HG03045 (cell line): ENCODE data around the gene SORBS1.

Source experiments
- ATAC-seq: cut with Tn5 transposase; IDR thresholded peaks from one replicate; pipeline ENCODE4 v1.9.1; 2021; ENCODE audit warnings: mild to moderate bottlenecking, moderate library complexity; ENCODE audit not compliant: unreplicated experiment

SORBS1 gene

DNA sequence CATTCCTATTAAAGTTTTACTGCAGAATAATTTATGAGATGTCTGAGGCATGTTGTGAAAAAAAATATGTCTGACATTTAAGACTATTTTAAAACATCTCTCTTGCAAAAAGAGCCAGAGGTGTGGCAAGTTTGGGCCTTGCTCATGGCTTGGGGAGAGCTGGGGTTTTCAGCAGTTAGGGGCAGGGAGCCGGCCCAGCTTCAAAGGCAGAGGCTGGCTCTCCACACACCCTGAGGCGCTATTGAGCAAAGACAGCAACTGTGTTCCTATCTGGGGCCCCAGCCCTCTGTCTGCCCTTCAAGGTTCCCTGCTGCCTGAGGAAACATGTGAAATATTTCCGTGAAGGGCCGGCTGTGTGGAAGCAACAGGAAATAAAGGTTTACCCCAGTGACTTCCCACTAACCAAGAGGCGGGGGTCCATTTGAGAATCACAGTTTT, 94.0 kb downstream of the SORBS1 start:
- no peak for ATAC-seq

DNA sequence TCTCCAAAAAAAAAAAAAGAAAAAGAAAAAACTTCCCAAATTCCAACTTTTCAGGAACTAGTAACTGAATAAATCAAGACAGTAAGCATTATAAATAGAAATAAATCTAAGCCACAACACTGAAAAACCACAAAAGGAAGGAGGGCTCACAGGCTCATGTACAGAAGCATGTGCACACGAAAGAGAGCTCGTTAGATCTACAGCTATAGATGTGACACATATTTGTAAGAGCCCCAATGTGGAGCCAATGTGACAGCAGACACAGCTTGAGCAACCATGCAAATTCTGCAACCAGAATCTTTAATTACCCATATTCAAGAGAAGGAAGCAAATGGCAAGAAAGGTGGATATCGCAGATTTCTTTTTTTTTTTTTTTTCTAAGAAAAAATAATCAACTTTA, 94.7 kb downstream of the SORBS1 start:
- ATAC-seq: no peak

DNA sequence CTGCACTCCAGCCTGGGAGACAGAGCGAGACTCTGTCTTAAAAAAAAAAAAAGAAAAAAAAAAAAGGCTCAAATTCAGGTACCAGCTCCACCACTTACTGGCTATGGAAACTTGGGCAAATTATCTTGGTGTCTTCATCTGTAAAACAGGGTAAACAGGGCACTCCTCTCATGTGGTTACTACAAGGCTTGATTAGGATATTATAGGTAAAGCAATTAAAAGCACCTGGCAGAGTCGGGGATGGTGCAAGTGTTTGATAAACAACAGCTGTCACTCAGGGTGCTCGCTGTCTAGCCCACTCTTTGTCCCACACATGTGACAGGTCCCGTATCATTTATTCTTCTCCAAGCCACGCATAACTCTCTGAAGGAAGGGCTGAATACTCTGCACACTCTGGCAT, 96.9 kb downstream of the SORBS1 start:
- no peak for ATAC-seq

DNA sequence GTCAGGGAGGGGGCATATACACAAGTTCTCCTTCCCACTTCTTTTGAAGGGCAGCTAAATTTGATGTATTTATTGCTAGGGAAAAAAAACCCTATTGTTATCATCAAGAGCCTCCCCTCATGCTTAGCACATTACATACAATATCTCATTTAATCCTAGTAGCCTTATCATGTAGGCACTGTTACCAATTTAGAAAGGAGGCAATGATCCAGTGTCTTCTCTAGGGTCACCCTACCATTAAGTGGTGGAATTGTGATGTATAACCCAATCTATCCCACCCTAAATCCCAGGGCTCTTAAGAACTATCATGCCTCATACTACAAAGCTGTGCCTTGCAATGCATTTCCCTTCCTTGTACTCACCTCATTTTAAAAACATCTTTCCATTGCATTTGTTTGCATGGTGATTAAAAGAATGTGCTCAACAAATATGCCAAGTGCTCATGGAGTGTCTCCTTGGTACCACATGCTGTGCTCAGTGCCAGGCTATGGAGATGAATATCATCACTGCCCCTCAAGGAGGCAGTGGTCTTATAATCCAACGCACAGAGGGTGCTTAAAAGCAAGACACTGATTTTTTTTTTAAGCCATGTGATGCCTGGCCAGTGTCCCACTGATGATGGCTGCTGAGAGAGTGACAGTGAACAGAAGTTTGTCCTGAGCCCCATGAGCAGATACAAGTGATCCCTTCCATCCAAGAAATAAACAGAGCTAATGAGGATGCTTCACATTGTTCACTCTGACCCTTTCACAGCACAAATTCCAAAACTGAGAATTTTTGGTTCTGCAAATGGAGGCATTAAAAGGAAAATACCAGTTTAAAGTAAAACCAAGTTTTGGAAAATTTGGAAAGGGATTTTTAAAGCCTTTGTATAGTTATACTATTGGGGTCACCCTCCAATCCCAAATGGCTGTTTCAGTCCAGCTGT, 98.2 kb downstream of the SORBS1 start:
- ATAC-seq: no peak

DNA sequence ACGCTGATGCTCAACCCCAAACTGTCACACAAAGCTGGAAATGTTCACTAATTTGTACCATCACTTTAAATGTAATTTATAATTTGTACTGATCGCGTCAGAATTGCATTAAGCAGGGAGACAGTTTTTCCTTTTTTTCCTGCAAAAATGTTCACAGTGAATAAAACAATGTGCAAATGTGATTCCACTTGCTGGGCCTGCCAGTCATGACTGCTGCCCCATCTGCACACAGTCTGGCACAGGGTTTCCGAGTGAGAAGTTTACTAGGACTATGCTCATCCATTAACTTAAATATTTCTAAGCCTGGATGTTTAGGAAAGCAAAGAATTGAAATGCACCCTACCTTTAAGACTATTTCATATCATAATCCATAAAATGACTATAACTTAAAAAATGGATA, 99.6 kb downstream of the SORBS1 start:
- no peak for ATAC-seq

DNA sequence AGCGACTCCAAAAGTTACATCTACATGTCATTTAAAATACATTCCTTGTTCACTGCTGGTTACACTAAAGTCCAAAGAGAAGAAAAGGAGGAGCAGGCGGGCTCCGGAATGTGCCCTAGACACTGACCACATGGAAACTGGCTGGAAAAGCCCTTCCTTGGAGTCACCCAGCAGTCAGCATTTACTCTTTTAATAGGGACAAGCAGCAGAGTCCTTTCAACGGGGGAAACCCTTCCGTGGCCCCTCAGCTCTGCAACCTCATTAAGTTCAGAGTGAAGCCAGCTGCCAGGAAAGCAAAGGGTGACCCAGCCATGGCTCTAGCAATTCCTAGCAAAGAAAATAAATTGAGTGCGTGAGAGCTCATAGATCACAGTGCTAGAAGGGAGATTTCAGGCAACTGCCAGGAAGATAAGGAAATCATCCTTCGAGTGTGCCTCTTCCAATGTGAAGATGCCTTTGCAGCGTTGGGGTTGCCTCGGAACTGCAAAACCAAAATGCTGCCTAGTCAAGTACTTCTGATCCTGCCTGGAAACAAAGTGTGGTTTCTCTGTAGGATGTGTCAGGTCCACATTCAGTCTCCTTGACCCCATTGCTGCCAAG, 101.6 kb downstream of the SORBS1 start:
- ATAC-seq: no peak

DNA sequence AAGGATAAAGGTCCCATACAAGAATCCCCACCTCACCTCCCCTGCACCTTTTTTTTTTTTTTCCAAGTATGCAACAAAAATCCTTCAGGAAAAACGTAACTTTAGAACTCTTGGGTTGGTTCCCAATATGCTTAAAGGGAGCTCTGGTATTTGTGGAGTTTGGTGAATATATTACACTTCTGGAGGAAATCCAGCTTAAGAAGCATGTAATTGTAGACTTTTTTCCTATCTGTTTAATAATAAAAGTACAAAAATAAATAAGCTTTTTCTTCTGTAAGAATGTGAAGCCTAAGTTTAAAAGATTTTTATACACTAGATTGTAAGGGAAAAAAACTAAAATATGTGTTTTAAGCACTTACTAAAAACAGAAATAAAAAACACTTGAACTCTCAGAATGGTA, 102.3 kb downstream of the SORBS1 start:
- ATAC-seq: no peak

DNA sequence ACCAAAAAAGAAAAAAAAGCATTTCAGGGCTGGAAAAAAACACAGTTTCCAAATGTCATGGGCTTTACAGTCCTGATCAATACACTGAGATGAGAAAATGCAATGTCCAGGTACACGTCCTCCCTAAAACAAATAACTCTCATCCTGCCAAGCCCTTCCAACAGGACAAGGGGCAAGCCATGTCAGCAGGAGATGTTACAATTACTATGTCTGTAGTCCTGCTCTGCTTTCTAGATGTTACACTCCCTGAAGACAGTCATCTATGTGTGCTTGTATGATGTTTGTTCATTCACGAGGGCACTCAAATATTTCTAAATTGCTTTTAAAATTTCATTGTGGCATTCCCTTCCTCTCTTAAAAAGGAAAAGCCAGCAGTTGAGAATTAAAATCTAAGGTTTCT, 103.2 kb downstream of the SORBS1 start:
- ATAC-seq: no peak

DNA sequence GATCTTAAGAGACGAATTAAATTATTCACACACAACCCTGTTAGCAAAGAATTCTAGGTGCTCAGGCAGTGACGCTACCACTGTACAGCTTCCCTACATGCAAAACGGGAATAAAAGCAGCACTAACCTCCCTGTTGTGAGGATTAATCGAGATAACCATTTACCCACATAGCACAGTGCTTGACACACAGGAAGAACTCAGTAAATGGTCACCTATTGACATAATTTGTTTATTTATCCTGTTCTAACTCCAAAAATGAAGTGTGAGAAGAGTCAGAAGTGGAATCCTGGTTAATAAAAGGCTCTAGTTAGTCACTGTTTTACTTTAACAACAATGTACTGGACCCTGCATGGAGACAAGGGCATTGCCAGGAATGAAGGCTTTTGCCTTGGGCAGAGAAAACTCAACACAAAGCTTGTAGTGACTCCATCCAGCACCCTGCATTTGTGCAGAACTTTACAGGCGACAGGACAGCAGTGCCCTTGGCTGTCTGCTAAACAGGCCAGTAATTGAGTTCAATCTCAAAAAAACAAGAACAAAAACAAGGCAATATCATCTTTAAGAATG, 103.8 kb downstream of the SORBS1 start:
- no peak for ATAC-seq

DNA sequence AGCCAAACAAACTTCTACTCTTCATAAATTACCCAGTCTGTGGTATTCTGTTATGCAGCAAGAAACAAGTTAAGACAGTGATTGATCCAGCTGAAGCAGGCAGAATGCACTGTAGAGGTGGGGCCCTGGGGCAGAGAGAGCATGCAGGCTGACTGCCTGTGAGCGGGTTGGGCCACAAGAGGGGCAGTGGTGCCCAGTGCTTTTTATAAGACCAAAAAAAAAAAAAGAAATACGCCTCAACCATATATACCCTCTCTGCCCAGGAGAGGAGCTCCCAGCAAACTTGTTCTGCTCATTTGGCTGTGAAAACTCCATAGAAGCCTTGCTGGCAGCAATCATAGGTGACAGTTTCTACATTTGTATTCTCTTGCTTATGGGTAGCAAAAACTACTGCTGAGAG, 104.7 kb downstream of the SORBS1 start:
- ATAC-seq: no peak

DNA sequence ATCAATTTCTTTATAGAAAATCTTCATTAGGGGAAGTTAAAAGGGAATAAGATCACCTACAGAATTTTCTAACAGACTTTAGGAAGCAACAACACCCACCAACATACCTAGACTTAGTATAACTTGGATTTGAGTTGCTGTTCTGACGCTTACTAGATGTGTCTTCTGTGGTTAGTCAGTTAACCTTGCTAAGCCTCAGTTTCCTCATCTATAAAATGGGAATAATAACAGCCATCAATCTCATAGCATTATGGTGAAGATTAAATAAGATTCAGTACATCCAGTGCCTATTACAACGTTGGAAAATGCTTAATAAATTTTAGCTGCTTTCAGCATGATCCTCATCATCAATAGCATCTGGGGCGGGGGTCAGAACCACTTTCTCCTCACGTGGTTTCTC, 106.2 kb downstream of the SORBS1 start:
- ATAC-seq: no peak

DNA sequence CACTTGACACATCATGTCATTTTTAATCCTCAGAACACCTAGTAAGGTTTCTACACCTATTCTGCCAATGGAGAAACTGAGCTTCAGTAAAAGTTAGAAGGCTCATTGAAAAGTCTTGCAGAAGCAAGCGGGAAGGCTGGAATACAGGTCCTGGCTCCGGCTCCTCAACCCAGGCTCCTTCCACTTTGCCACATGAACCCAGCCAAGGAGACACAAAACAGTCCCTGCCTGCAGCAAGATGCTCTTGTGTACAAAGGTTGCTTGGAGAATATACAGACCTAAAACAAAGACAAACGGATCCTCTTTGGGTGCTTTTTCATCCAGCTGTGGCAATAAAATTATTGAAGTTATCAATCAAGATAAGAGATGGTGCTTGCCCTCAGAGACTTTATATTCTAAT, 106.8 kb downstream of the SORBS1 start:
- no peak for ATAC-seq

DNA sequence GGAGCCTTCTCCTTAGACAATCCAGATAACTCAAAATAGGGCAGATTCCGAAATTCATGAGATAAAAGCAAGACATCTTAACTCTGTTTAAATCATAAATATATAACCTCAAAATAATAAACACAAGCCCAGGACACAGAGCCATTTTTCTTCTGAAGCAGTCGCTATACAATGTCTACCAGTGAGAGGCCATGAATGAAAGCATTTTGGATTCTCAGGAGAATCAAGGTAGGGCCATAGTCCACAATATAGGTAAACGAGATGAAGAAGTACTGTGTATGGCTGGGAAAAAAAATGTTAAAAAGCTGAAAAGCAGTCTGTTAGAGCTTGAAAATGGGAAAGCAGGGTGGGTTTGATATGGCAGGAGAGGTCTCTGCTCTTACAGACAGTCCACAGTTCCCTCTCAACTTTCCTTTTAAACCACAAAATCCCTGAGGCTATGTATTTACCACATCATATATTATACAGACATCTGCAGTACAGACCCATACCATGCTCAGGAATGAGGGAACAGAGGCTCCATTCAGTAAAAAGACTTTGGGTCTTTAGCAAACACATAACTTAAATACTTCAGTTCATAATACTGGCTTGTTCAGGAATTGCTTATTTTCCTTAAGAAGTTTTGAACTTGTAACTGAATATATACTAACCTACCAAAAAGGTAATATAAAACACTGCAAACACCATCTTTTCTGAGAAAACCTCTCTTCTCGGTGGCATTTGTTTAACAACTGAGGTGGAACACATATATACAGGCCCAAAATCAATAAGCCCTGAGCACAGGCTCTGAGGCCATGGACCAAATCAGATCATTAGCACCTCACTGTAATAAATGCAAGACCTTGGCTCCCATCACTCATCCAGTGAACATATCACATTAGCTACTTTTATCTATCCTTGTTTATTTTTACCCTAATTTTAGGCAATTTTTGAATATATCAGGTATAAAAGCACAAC, 109.3 kb downstream of the SORBS1 start:
- no peak for ATAC-seq

DNA sequence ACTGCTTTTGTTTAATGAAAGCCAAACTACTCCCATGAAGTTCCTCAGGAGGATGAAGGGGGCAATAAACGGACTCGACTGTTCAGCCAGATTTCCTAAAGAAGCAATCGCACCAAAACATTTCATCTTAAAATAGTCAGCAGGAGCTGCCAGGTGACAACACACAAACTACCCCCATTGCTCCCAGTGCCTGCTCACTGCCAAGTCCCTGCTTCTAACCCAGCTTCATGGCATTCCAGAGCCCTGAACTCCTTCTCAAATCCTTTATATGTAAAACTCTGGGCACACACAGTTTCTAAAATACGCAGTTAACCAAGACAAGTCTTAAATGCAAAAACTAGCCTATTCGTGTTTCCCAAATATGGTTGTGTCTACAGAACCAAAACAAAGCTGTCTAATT, 110.0 kb downstream of the SORBS1 start:
- no peak for ATAC-seq

DNA sequence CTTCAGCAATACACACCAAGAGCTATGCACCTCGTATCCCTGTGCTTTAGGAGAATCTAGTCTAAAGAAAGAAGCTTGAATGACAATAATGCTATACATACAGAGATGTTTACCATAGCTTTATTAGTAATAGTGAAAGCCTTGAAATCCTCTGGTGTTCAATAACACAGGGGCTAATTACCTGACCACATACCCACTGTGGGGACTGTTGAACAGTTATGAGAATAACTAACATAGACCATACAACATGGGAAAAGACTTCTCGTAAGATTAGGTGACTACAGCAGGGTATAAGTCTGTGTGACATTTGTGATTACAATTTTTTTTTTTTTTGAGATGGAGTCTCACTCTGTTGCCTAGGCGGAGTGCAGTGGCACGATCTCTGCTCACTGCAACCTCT, 111.0 kb downstream of the SORBS1 start:
- ATAC-seq: no peak

DNA sequence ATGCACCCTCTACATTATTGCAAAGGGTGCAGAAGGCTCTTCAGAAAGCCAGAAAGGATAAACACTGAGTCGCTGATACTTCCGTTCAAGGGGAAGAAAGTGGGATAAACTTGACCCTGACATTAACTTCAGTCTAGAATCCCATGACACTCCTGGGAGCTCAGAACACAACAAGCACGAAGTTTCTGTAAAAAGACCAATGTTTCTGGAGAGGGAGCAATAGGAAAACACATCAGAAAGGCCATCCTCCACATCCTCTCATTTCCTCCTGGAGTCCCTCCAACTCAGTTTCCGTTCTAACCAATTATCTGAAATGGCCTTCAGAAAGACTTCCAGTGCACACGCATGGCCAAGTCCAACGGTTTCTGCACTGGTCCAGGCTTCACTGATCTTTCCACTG, 113.5 kb downstream of the SORBS1 start:
- no peak for ATAC-seq

DNA sequence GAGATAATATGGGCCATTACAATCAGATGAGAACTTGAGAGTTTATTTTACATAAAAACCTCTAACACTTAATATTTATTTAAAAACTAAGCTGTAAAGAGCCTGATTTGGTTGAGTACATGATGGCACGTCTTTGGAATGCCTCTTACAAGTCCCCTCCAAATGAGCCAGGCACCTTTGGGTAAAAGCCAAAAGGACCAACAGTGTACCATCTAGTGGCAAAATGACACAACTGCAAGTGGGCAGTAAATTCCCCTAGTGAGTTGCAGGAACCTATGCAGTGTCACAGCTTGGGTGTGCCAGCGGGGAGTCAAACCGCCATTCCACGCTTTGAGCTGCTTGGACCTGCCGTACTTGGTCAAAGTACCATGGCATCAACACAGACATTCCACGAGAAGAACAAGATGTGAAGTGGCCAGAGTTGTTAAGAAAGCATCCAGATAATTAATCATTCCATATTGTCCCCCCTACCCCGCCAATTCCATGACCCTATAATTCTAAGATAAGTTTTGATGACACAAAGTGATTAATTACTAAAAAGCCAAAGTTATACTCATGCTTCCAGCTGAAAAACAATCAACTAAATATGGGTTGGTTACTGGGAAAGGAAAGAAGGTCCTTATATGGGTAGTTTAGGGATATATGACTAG, 115.2 kb downstream of the SORBS1 start:
- ATAC-seq: no peak

DNA sequence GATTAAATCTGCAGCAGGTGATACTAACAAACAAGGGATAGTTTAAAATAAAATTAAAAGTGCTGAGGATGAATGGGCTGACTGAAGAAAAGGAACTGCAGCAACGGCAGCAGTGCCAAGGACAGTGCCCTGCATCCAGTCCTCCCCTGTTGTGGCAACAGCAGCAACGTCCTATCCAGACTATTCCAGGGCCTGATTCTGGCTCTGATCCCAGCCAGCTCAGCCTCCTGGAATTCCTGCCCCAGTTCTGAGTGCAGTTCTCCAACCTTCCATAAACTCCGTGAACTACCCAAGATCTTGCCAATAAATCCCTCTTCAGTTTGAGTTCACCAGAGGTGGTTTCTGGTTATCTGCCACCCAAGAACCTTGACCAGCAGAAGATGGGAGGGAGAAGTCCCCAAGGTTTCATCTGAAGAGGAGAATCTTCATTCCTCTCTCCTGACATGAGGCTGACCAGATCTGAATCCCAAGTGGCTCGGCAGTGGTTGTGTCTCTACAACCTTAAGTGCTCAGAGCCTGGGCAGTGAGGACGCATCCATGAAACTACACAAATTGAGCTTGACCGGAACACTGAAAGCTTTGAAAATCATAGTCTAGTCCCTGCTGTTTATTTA, 115.8 kb downstream of the SORBS1 start:
- no peak for ATAC-seq

DNA sequence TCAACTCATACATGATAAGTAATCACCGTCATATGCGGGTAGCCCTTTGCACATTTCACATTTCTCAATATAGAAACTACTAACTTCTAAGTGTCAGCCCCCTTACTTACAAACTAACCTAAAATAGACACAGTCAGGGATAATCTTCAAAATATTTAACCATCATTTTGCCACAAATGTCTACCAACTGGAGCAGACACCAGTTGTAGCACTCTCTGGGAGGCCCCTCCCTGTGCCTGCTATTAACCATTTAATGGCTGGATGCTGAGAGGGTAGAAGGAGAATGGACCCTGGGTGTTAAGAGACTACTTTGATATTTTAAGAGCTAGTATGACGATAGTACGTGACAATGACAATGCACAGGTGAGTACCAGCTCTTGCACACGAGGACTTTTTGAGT, 116.4 kb downstream of the SORBS1 start:
- ATAC-seq: no peak

DNA sequence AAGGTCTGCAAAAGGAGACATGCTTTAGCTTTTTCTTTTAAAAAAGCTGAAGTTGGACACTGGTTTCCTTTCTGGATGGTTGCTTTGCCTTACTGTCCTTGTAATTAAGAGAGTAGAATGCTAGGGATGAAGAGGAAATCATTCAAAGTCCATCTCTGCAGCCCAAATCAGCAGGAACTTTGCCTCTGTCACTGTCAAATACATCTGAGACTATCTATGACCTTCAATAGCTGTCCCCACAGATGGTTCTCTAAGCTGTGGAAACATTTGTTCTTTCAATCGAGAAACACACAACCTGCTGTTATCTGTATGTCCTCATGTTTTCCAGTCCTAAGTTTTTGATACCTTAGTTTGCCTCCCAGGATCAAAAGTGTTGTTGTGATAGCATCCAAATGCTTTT, 117.5 kb downstream of the SORBS1 start:
- no peak for ATAC-seq
